HL-60 (cell line): ENCODE data around the gene AKAP1.

Experiments used
- DNase-seq, 2 experiments: peaks; one replicate each; pipeline ENCODE4 v3.0.0-alpha.2; 2010 to 2020; ENCODE audit warnings: low read depth in 1 of 2, low spot score in 1 of 2
- H3K27ac ChIP-seq: fragments of 250-450 bp; sonication (Bioruptor Pico); replicated peaks from 2 replicates; pipeline ENCODE4 v1.5.1; 2020; ENCODE audit warnings: mild to moderate bottlenecking, moderate library complexity
- H3K27me3 ChIP-seq: fragments of 250-450 bp; sonication (Bioruptor Pico); 2 replicates; pipeline ENCODE4 v1.5.1; 2021; ENCODE audit warnings: mild to moderate bottlenecking, moderate library complexity; ENCODE audit not compliant: insufficient read depth, poor library complexity, severe bottlenecking
- H3K4me3 ChIP-seq: replicated peaks from 2 replicates; pipeline ENCODE4 v1.5.1; 2011; ENCODE audit warnings: mild to moderate bottlenecking, control low read depth, low read length; ENCODE audit not compliant: insufficient read depth
- GABPA ChIP-seq: IDR thresholded peaks from 2 replicates; pipeline ENCODE4 v1.6.1; 2012; ENCODE audit warnings: low read depth
- POLR2AphosphoS5 ChIP-seq: IDR thresholded peaks from 2 replicates; pipeline ENCODE4 v1.6.1; 2012; ENCODE audit warnings: low read depth
- SPI1 ChIP-seq: IDR thresholded peaks from 2 replicates; pipeline ENCODE4 v1.6.1; 2012; ENCODE audit warnings: low read depth, mild to moderate bottlenecking, borderline replicate concordance
- TF ChIP-seq, protein P1 (sequence below): IDR thresholded peaks from 2 replicates; pipeline ENCODE4 v1.6.1; 2012; ENCODE audit warnings: low read depth; ENCODE audit not compliant: insufficient replicate concordance
- TF ChIP-seq, protein P2 (sequence below): IDR thresholded peaks from one replicate; pipeline ENCODE4 v1.5.1; 2011; ENCODE audit warnings: low read length, control low read depth, inconsistent platforms; ENCODE audit not compliant: insufficient read depth

Gene AKAP1

GRCh38 chr17:57068707-57069106 is 16.3 kb upstream of the AKAP1 start:
- TF ChIP-seq, protein P1, sequence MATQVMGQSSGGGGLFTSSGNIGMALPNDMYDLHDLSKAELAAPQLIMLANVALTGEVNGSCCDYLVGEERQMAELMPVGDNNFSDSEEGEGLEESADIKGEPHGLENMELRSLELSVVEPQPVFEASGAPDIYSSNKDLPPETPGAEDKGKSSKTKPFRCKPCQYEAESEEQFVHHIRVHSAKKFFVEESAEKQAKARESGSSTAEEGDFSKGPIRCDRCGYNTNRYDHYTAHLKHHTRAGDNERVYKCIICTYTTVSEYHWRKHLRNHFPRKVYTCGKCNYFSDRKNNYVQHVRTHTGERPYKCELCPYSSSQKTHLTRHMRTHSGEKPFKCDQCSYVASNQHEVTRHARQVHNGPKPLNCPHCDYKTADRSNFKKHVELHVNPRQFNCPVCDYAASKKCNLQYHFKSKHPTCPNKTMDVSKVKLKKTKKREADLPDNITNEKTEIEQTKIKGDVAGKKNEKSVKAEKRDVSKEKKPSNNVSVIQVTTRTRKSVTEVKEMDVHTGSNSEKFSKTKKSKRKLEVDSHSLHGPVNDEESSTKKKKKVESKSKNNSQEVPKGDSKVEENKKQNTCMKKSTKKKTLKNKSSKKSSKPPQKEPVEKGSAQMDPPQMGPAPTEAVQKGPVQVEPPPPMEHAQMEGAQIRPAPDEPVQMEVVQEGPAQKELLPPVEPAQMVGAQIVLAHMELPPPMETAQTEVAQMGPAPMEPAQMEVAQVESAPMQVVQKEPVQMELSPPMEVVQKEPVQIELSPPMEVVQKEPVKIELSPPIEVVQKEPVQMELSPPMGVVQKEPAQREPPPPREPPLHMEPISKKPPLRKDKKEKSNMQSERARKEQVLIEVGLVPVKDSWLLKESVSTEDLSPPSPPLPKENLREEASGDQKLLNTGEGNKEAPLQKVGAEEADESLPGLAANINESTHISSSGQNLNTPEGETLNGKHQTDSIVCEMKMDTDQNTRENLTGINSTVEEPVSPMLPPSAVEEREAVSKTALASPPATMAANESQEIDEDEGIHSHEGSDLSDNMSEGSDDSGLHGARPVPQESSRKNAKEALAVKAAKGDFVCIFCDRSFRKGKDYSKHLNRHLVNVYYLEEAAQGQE = no peak
- TF ChIP-seq GABPA (no peak), POLR2AphosphoS5 (no peak), SPI1 (no peak)
- TF ChIP-seq, protein P2, sequence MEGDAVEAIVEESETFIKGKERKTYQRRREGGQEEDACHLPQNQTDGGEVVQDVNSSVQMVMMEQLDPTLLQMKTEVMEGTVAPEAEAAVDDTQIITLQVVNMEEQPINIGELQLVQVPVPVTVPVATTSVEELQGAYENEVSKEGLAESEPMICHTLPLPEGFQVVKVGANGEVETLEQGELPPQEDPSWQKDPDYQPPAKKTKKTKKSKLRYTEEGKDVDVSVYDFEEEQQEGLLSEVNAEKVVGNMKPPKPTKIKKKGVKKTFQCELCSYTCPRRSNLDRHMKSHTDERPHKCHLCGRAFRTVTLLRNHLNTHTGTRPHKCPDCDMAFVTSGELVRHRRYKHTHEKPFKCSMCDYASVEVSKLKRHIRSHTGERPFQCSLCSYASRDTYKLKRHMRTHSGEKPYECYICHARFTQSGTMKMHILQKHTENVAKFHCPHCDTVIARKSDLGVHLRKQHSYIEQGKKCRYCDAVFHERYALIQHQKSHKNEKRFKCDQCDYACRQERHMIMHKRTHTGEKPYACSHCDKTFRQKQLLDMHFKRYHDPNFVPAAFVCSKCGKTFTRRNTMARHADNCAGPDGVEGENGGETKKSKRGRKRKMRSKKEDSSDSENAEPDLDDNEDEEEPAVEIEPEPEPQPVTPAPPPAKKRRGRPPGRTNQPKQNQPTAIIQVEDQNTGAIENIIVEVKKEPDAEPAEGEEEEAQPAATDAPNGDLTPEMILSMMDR = no peak
- Histone ChIP-seq H3K27ac (no peak overlapping the region), H3K4me3 (no peak overlapping the region), H3K27me3 (no peaks in the 10 kb centered on the region)
- no peak for DNase-seq

DNA sequence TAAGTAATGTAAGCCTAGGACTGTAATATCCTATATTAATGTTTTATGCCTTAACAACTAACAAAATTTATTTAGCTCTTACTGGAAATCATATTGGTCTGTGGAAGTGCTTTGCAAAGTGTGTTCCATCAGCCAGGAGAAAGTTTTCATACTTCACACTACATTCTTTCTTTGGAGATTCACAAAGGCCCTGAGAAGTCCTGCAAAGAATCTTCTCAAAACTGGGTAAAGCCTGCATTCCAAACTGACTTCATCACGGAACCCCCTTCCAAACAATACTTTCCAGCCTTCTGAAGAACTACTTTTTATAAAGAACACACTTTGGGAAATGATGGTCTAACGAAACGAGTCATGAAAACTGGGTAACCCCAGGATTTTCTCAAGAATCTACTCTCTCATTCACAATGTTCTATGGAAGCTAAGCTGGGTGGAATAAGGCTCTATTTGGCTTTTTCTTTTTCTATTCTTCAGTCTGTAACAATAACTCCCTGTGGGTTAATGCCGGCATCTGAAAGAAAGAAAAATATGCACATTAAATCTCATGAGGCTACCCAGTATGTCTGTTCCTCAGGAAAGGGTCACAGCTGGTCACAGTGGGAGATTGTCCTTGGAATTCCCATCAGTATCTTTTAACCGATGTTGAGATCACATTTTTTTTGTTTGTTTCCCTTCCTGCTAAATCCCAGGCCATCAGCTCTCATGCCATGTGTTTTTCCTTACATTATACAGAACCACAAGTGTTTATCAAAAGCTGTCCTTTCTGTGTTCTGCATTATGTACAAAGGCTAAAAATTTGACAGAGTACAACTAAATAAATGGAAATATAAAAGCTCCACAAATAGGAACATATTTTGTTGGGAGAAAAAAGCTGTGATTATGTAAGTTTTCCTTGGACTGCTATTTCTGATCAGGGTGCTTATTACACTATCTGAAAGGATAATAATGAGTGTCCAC is 12.8 kb upstream of the AKAP1 start:
- no peak for DNase-seq
- H3K4me3 ChIP-seq = no peak overlapping the region
- TF ChIP-seq SPI1 = no peak
- TF ChIP-seq, protein P2 = no peak
- TF ChIP-seq POLR2AphosphoS5 = no peak
- TF ChIP-seq, protein P1 = no peak
- no peaks in the 10 kb centered on the region for H3K27me3 ChIP-seq
- no peak overlapping the region for H3K27ac ChIP-seq

DNA sequence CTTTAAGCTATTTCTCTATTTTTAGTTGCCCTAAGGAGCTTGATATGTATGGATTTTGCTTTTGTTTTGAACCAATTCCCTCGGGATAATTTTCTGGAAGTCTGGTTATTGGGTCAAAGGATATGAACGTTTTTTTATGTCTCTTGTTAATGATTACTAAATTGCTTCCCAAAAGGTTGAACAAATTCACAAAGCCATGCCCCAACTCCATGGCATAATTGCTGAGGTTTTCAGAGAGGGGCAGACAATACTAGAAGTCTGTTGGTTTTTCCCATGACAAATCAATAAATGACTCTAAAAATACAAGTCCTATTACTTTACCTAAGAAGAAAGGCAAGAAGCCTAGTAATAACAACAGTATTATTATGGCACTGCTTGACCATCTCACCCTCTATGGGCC is 11.4 kb upstream of the AKAP1 start:
- Histone ChIP-seq H3K4me3 (no peak overlapping the region), H3K27me3 (no peaks in the 10 kb centered on the region), H3K27ac (no peak overlapping the region)
- DNase-seq = no peak
- TF ChIP-seq, protein P1 = no peak
- TF ChIP-seq, protein P2 = no peak
- TF ChIP-seq POLR2AphosphoS5 (no peak), SPI1 (no peak), GABPA (no peak)
